Fibroblast of peridontal ligament (primary cell): Measurements from ENCODE around the gene PHACTR4.
"Not testable (repeated sequence)": the region's sequence is repeated elsewhere in the genome, so short reads cannot be mapped to it uniquely, and the experiment has no call there.

Source experiments
- DNase-seq: peaks from one replicate; pipeline ENCODE4 v3.0.0-alpha.2; 2010; ENCODE audit errors: extremely low read depth

The PHACTR4 gene

GRCh38 chr1:28494737-28495136 lies 125.2 kb downstream of the PHACTR4 start:
- no peak for DNase-seq

- no peak for DNase-seq
Measured at GRCh38 chr1:28499553-28499952, 130.0 kb downstream of the PHACTR4 start.

GRCh38 chr1:28501925-28502324 lies 132.4 kb downstream of the PHACTR4 start:
- no peak for DNase-seq

GRCh38 chr1:28503117-28503516 lies 133.6 kb downstream of the PHACTR4 start:
- DNase-seq, result no peak

- DNase-seq, result peak; percentile 100
Measured at GRCh38 chr1:28505406-28506187, 136.1 kb downstream of the PHACTR4 start, which contains the start of gene RCC1. RCC1 (plus strand) TSS chr1:28506043; CDS start chr1:28529867, 23,824 bp downstream.

- DNase-seq, result no peak
Measured at GRCh38 chr1:28506907-28507246, 137.3 kb downstream of the PHACTR4 start.

GRCh38 chr1:28507247-28507645 lies 137.7 kb downstream of the PHACTR4 start:
- no peak for DNase-seq

GRCh38 chr1:28507646-28508434 lies 138.3 kb downstream of the PHACTR4 start:
- no peak for DNase-seq

GRCh38 chr1:28508435-28508754 lies 138.9 kb downstream of the PHACTR4 start:
- no peak for DNase-seq

GRCh38 chr1:28509705-28510272 lies 140.2 kb downstream of the PHACTR4 start:
- no peak for DNase-seq

GRCh38 chr1:28510273-28510969 lies 140.9 kb downstream of the PHACTR4 start:
- no peak for DNase-seq

- peak; percentile 48 for DNase-seq
Measured at GRCh38 chr1:28510970-28511440, 141.5 kb downstream of the PHACTR4 start.

- no peak for DNase-seq
Measured at GRCh38 chr1:28512058-28512611, 142.6 kb downstream of the PHACTR4 start.

GRCh38 chr1:28514445-28514933 lies 144.9 kb downstream of the PHACTR4 start:
- DNase-seq, result not testable (repeated sequence)

- no peak for DNase-seq
Measured at GRCh38 chr1:28516518-28516956, 147.0 kb downstream of the PHACTR4 start.

- no peak for DNase-seq
Measured at GRCh38 chr1:28517649-28517999, 148.1 kb downstream of the PHACTR4 start.

GRCh38 chr1:28518000-28518744 lies 148.6 kb downstream of the PHACTR4 start:
- DNase-seq, result peak; percentile 79

GRCh38 chr1:28518745-28519341 lies 149.3 kb downstream of the PHACTR4 start:
- DNase-seq, result no peak

- no peak for DNase-seq
Measured at GRCh38 chr1:28519946-28520725, 150.6 kb downstream of the PHACTR4 start.

GRCh38 chr1:28520796-28521195 lies 151.3 kb downstream of the PHACTR4 start:
- not testable (repeated sequence) for DNase-seq
